Effector memory CD8-positive, alpha-beta T cell (primary cell): Measurements from ENCODE around the gene SRI.

Source experiments
- ATAC-seq: fragments of 150-1000 bp; cut with Tn5 transposase; replicated peaks from 2 replicates; pipeline ENCODE4 v1.10.0; 2021; ENCODE audit warnings: mild to moderate bottlenecking, moderate library complexity
- DNase-seq, 3 experiments: peaks; one replicate each; pipeline ENCODE4 v3.0.0; 2021
- H3K27ac Mint-ChIP-seq, 2 donors: one replicate each; pipeline ENCODE4 v1.8.0; 2022; ENCODE audit warnings: mild to moderate bottlenecking in 2 of 2, mixed read lengths in 2 of 2, moderate library complexity in 2 of 2
- H3K27me3 Mint-ChIP-seq, 2 donors: one replicate each; pipeline ENCODE4 v1.8.0; 2022; ENCODE audit warnings: mixed read lengths in 2 of 2
- H3K36me3 Mint-ChIP-seq: one replicate; pipeline ENCODE4 v1.8.0; 2022; ENCODE audit warnings: mild to moderate bottlenecking, moderate library complexity, mixed read lengths; ENCODE audit not compliant: insufficient read depth
- H3K4me1 Mint-ChIP-seq, 2 donors: one replicate each; pipeline ENCODE4 v1.8.0; 2022; ENCODE audit warnings: low read depth in 2 of 2, mixed read lengths in 2 of 2
- H3K4me3 Mint-ChIP-seq, 2 donors: one replicate each; pipeline ENCODE4 v1.8.0; 2022; ENCODE audit warnings: mild to moderate bottlenecking in 2 of 2, mixed read lengths in 2 of 2, moderate library complexity in 2 of 2
- H3K9me3 Mint-ChIP-seq, 2 donors: one replicate each; pipeline ENCODE4 v1.8.0; 2022; ENCODE audit warnings: mixed read lengths in 2 of 2

SRI gene

GRCh38 chr7:88244258-88244657 lies 24.4 kb upstream of the SRI start:
- H3K4me3 Mint-ChIP-seq, result no peak overlapping the region
- no peak for ATAC-seq
- DNase-seq, result no peak
- H3K27ac Mint-ChIP-seq, result no peak overlapping the region
- no peaks in the 10 kb centered on the region for H3K9me3 Mint-ChIP-seq
- no peaks in the 10 kb centered on the region for H3K4me1 Mint-ChIP-seq
- peaks cover 0 to 17% of the 10 kb centered on the region in 2 donors for H3K27me3 Mint-ChIP-seq
- H3K36me3 Mint-ChIP-seq, result peaks cover 3% of the 10 kb centered on the region

GRCh38 chr7:88243345-88243909 lies 23.6 kb upstream of the SRI start:
- H3K27ac Mint-ChIP-seq, result no peak overlapping the region
- H3K27me3 Mint-ChIP-seq, result peaks cover 0 to 17% of the 10 kb centered on the region in 2 donors
- ATAC-seq (peak; percentile 37), DNase-seq (no peak)
- peaks cover 3% of the 10 kb centered on the region for H3K36me3 Mint-ChIP-seq
- H3K4me3 Mint-ChIP-seq, result no peak overlapping the region
- H3K9me3 Mint-ChIP-seq, result no peaks in the 10 kb centered on the region
- no peaks in the 10 kb centered on the region for H3K4me1 Mint-ChIP-seq

GRCh38 chr7:88239852-88240251 lies 20.0 kb upstream of the SRI start:
- DNase-seq (no peak), ATAC-seq (no peak)
- Mint-ChIP-seq H3K4me3 (no peak overlapping the region), H3K9me3 (no peaks in the 10 kb centered on the region), H3K4me1 (no peaks in the 10 kb centered on the region), H3K36me3 (peaks cover 3% of the 10 kb centered on the region), H3K27ac (no peak overlapping the region), H3K27me3 (peaks cover 8 to 11% of the 10 kb centered on the region in 2 donors)

GRCh38 chr7:88233828-88234227 lies 14.0 kb upstream of the SRI start:
- Mint-ChIP-seq H3K27me3 (peaks cover 28 to 30% of the 10 kb centered on the region in 2 donors), H3K27ac (no peak overlapping the region), H3K9me3 (no peaks in the 10 kb centered on the region), H3K4me3 (no peak overlapping the region), H3K4me1 (no peaks in the 10 kb centered on the region), H3K36me3 (no peaks in the 10 kb centered on the region)
- ATAC-seq (no peak), DNase-seq (no peak)

GRCh38 chr7:88230646-88231045 lies 10.8 kb upstream of the SRI start:
- Mint-ChIP-seq H3K4me1 (no peaks in the 10 kb centered on the region), H3K4me3 (no peak overlapping the region), H3K27ac (no peak overlapping the region), H3K27me3 (peaks cover 33 to 35% of the 10 kb centered on the region in 2 donors), H3K9me3 (no peaks in the 10 kb centered on the region), H3K36me3 (no peaks in the 10 kb centered on the region)
- ATAC-seq, result no peak
- DNase-seq, result no peak

- Mint-ChIP-seq H3K36me3 (no peaks in the 10 kb centered on the region), H3K9me3 (no peaks in the 10 kb centered on the region), H3K27ac (no peak overlapping the region), H3K4me1 (no peaks in the 10 kb centered on the region), H3K27me3 (peaks cover 24 to 25% of the 10 kb centered on the region in 2 donors), H3K4me3 (no peak overlapping the region)
- ATAC-seq (no peak), DNase-seq (no peak)
Observed at GRCh38 chr7:88229302-88229995, 9.6 kb upstream of the SRI start.

- no peak for ATAC-seq
Observed at GRCh38 chr7:88226886-88227516, 7.2 kb upstream of the SRI start.

GRCh38 chr7:88226201-88226600 lies 6.4 kb upstream of the SRI start:
- peaks cover 2% of the 10 kb centered on the region in 2 donors for H3K4me1 Mint-ChIP-seq
- no peak overlapping the region for H3K4me3 Mint-ChIP-seq
- H3K36me3 Mint-ChIP-seq, result no peaks in the 10 kb centered on the region
- no peaks in the 10 kb centered on the region for H3K9me3 Mint-ChIP-seq
- no peak overlapping the region for H3K27ac Mint-ChIP-seq
- no peak for ATAC-seq
- DNase-seq, result no peak
- H3K27me3 Mint-ChIP-seq, result peaks cover 11 to 20% of the 10 kb centered on the region in 2 donors

More at GRCh38 chr7:88226886-88227516, 7.2 kb upstream of the SRI start:
- Mint-ChIP-seq H3K36me3 (no peaks in the 10 kb centered on the region), H3K27ac (no peak overlapping the region), H3K4me3 (no peak overlapping the region), H3K4me1 (no peaks in the 10 kb centered on the region), H3K27me3 (peaks cover 19 to 25% of the 10 kb centered on the region in 2 donors), H3K9me3 (no peaks in the 10 kb centered on the region)
- DNase-seq, result no peak

- ATAC-seq, result no peak
- peaks cover 9% of the 10 kb centered on the region in 2 donors for H3K27me3 Mint-ChIP-seq
- no peak for DNase-seq
- H3K4me1 Mint-ChIP-seq, result peaks cover 8 to 12% of the 10 kb centered on the region in 2 donors
- no peak overlapping the region for H3K4me3 Mint-ChIP-seq
- H3K27ac Mint-ChIP-seq, result no peak overlapping the region
- H3K36me3 Mint-ChIP-seq, result peaks cover 4% of the 10 kb centered on the region
- no peaks in the 10 kb centered on the region for H3K9me3 Mint-ChIP-seq
Observed at GRCh38 chr7:88224601-88225275, 4.9 kb upstream of the SRI start.

GRCh38 chr7:88223265-88223664 lies 3.4 kb upstream of the SRI start:
- ATAC-seq (no peak), DNase-seq (no peak)
- Mint-ChIP-seq H3K4me3 (no peak overlapping the region), H3K36me3 (peaks cover 4% of the 10 kb centered on the region), H3K4me1 (peaks cover 14 to 24% of the 10 kb centered on the region in 2 donors), H3K9me3 (no peaks in the 10 kb centered on the region), H3K27ac (no peak overlapping the region), H3K27me3 (peaks cover under 1 to 1% of the 10 kb centered on the region in 2 donors)

GRCh38 chr7:88218836-88219605 lies 817 bp downstream of the SRI start:
- DNase-seq, result peak; percentile 19 to 31 (median 20)
- Mint-ChIP-seq H3K36me3 (peaks cover 7% of the 10 kb centered on the region), H3K4me1 (peaks cover 27 to 45% of the 10 kb centered on the region in 2 donors), H3K9me3 (no peaks in the 10 kb centered on the region), H3K4me3 (peak overlapping the region; percentile 97), H3K27me3 (no peaks in the 10 kb centered on the region), H3K27ac (peak overlapping the region; percentile 96 to 98)
- peak; percentile 19 for ATAC-seq

- Mint-ChIP-seq H3K4me1 (peaks cover 30 to 50% of the 10 kb centered on the region in 2 donors), H3K36me3 (peaks cover 7% of the 10 kb centered on the region), H3K27ac (peak overlapping the region; percentile 96 to 98), H3K4me3 (peak overlapping the region; percentile 97), H3K27me3 (no peaks in the 10 kb centered on the region), H3K9me3 (no peaks in the 10 kb centered on the region)
- DNase-seq (no peak), ATAC-seq (no peak)
Observed at GRCh38 chr7:88218429-88218745, 1.5 kb downstream of the SRI start.
